ENCODE measurements around the gene AK5. TPM values are rescaled to one million over a fixed set of nuclear protein-coding genes. Genes with fewer than 3 reads are reported as not detected.
A peak's percentile ranks its signal among the peaks of the same experiment; 100 is the strongest.

Gene AK5
- total and polyA plus RNA-seq, 2 of the 4 experiments (the other 2 are of a cell fraction): 22.5 to 25.8 TPM

DNA sequence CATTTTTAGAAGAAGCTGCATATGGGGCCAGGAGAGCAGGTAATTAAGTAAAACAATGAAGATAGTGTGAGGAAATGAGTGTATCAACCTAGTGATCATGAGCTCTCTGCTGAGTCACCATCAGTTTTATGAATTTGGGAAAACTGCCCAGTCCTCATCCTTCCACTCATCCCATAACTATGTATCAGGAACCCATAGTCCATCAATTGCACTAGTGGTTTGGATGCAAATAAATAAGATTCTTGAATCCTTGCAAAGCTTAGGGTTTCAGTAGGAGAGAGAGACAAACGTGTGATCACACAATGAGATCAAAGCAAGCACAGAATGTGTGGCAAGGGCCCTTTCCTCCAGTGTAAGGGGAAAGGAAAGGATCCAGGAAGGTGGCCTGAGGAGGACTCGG, 255.0 kb downstream of the AK5 start (continued):
- TF ChIP-seq USF2 (IDR thresholded peaks at IDR 0.05; ENCODE audit: low read depth, low read length): no peak

GRCh38 chr1:77538956-77539518, 257.2 kb downstream of the AK5 start:
- no peaks in the 10 kb centered on the region for H3K36me3 ChIP-seq (ENCODE audit: control insufficient read depth, insufficient read depth, low read length)
- peak overlapping the region; percentile 65 for H3K18ac ChIP-seq (ENCODE audit: low read depth, low read length)
- H3K9ac ChIP-seq (ENCODE audit: low read depth, low read length): peak overlapping the region; percentile 50
- ChIA-PET POLR2A (ENCODE audit: unreplicated experiment) (interaction anchor here (0.5 to 0.6 kb wide), 5 partner anchors 9 to 171 kb away, joined by 3 to 15 read pairs (median 4); no protein-coding TSS in a partner anchor), CTCF (interaction anchor here (0.6 kb wide), 1 partner anchor 37 kb away, joined by 7 read pairs; no protein-coding TSS in a partner anchor)
- peak overlapping the region; percentile 95 for H2AK9ac ChIP-seq (replicated peaks; ENCODE audit: low read depth, low read length, poor library complexity)
- peak overlapping the region; percentile 79 for H3K23ac ChIP-seq (ENCODE audit: low read depth, low read length)
- H3K4me3 ChIP-seq (ENCODE audit: insufficient read depth, low read depth, low read length): no peak overlapping the region
- peaks cover 23% of the 10 kb centered on the region for H3K9me1 ChIP-seq (ENCODE audit: insufficient read depth, low read length)
- peak overlapping the region; percentile 96 for H2BK20ac ChIP-seq (ENCODE audit: low read depth, low read length)
- no peaks in the 10 kb centered on the region for H4K20me1 ChIP-seq (ENCODE audit: insufficient read depth, low read length)
- H2BK5ac ChIP-seq (ENCODE audit: low read depth, low read length, poor library complexity, severe bottlenecking): peak overlapping the region; percentile 96
- peaks cover 4 to 44% of the 10 kb centered on the region in 2 experiments; a peak in 2 of 4 replicates for H3K79me1 ChIP-seq (ENCODE audit: low read depth in 1 of 2, low read length in 2 of 2)
- BruUV-seq (replicated peaks): no TSS peak
- H2BK15ac ChIP-seq (ENCODE audit: low read depth, low read length): peak overlapping the region; percentile 75; the same call in 2 of the 3 replicates
- H3K4me1 ChIP-seq (ENCODE audit: control insufficient read depth, insufficient read depth, low read length): peaks cover 23% of the 10 kb centered on the region
- peak; percentile 45; the same call in 1 of the 2 replicates for TF ChIP-seq FOS (IDR thresholded peaks at IDR 0.05; ENCODE audit: low read depth, low read length)
- TF ChIP-seq CEBPB (IDR thresholded peaks at IDR 0.05; ENCODE audit: low read depth, low read length): peak; percentile 70
- TF ChIP-seq NFE2L2 (IDR thresholded peaks at IDR 0.05; ENCODE audit: low read depth, low read length): no peak
- peak; percentile 48 for TF ChIP-seq RCOR1 (IDR thresholded peaks at IDR 0.05; ENCODE audit: insufficient replicate concordance, low read length)
- no peak for TF ChIP-seq USF2 (IDR thresholded peaks at IDR 0.05; ENCODE audit: low read depth, low read length)
- peak overlapping the region; percentile 89 for H2AK5ac ChIP-seq (ENCODE audit: low read depth, low read length)
- DNase-seq (peak; percentile 93), ATAC-seq (ENCODE audit: low read depth) (peak; percentile 78)
- H3K56ac ChIP-seq (ENCODE audit: extremely low read depth, insufficient read depth, low read length): peak overlapping the region; percentile 86
- in situ Hi-C loops (cut with MboI; ENCODE audit: low sequenced_read_pairs): no loop called here
- H4K91ac ChIP-seq (ENCODE audit: insufficient read depth, low read depth, low read length): peak overlapping the region; percentile 96
- H3K27ac ChIP-seq (ENCODE audit: insufficient read depth, low read length): peak overlapping the region; percentile 84
- H3K4me2 ChIP-seq (ENCODE audit: low read depth, low read length): peak overlapping the region; percentile 40
- no CpG with 5 or more reads among the region's 7 CpGs for WGBS, 2 experiments (ENCODE audit: extremely low coverage in 2 of 2, insufficient read length in 1 of 2)
- peak overlapping the region; percentile 96 for H3K4ac ChIP-seq (ENCODE audit: low read depth, low read length)
- no peaks in the 10 kb centered on the region for H3K9me3 ChIP-seq (ENCODE audit: control insufficient read depth, insufficient read depth, low read length)
- H4K8ac ChIP-seq (ENCODE audit: low read depth in 2 of 2, low read length in 2 of 2): peak overlapping the region; percentile 64 to 95
- H2AFZ ChIP-seq (replicated peaks; ENCODE audit: low read length, poor library complexity): peak overlapping the region; percentile 45
- peak overlapping the region; percentile 97 for H2BK120ac ChIP-seq (ENCODE audit: low read depth, low read length)
- dilution Hi-C loops (cut with HindIII; ENCODE audit: low sequenced_read_pairs, unreplicated experiment): no loop called here
- peak overlapping the region; percentile 86 for H3K14ac ChIP-seq (replicated peaks; ENCODE audit: low read depth, low read length)
- peak overlapping the region; percentile 47 for H4K5ac ChIP-seq (ENCODE audit: low read depth, low read length)
- intact Hi-C loops (cut with micrococcal nuclease): loop anchor here (1.0 kb wide), 1 partner anchor 144 kb away; no protein-coding TSS in a partner anchor
- no peaks in the 10 kb centered on the region for H3K27me3 ChIP-seq (ENCODE audit: control insufficient read depth, insufficient read depth, low read length)
